Measurements from ENCODE around the gene SYT14. TPM values are rescaled to one million over a fixed set of nuclear protein-coding genes. Genes with fewer than 3 reads are reported as not detected.

SYT14 gene
- total and polyA plus RNA-seq, 2 of the 4 experiments (the other 2 are of a cell fraction): 0.14 to 1.3 TPM

GRCh38 chr1:209989525-209989924, 51.5 kb downstream of the SYT14 start:
- no peak overlapping the region for H2BK120ac ChIP-seq (ENCODE audit: low read depth, low read length)
- no peaks in the 10 kb centered on the region for H3K4me1 ChIP-seq (ENCODE audit: control insufficient read depth, insufficient read depth, low read length)
- H3K4me3 ChIP-seq (ENCODE audit: insufficient read depth, low read depth, low read length): no peak overlapping the region
- intact Hi-C loops (cut with micrococcal nuclease): loop anchor here (1.0 to 5.0 kb wide), 2 partner anchors 112 to 129 kb away; no protein-coding TSS in a partner anchor
- H3K79me1 ChIP-seq (ENCODE audit: low read depth in 1 of 2, low read length in 2 of 2): no peaks in the 10 kb centered on the region
- ChIA-PET CTCF (interaction anchor here (0.6 to 5.0 kb wide), 7 partner anchors 114 to 167 kb away, joined by 3 to 27 read pairs (median 3); no protein-coding TSS in a partner anchor), POLR2A (ENCODE audit: unreplicated experiment) (no interaction called here)
- H2AK5ac ChIP-seq (ENCODE audit: low read depth, low read length): no peak overlapping the region
- BruUV-seq (replicated peaks): no TSS peak
- H3K56ac ChIP-seq (ENCODE audit: extremely low read depth, insufficient read depth, low read length): no peak overlapping the region
- no peaks in the 10 kb centered on the region for H3K9me1 ChIP-seq (ENCODE audit: insufficient read depth, low read length)
- no peak overlapping the region for H3K4ac ChIP-seq (ENCODE audit: low read depth, low read length)
- no peak overlapping the region for H3K18ac ChIP-seq (ENCODE audit: low read depth, low read length)
- H3K23ac ChIP-seq (ENCODE audit: low read depth, low read length): no peak overlapping the region
- no peak overlapping the region for H3K27ac ChIP-seq (ENCODE audit: insufficient read depth, low read length)
- no peak overlapping the region for H2AK9ac ChIP-seq (replicated peaks; ENCODE audit: low read depth, low read length, poor library complexity)
- no peak overlapping the region for H2BK15ac ChIP-seq (ENCODE audit: low read depth, low read length)
- dilution Hi-C loops (cut with HindIII; ENCODE audit: low sequenced_read_pairs, unreplicated experiment): loop anchor here (25.0 kb wide), 1 partner anchor 177 kb away; the partner anchor contains the start of gene IRF6
- H4K5ac ChIP-seq (ENCODE audit: low read depth, low read length): no peak overlapping the region
- no peak overlapping the region for H3K9ac ChIP-seq (ENCODE audit: low read depth, low read length)
- no peaks in the 10 kb centered on the region for H3K36me3 ChIP-seq (ENCODE audit: control insufficient read depth, insufficient read depth, low read length)
- no peak overlapping the region for H4K8ac ChIP-seq (ENCODE audit: low read depth in 2 of 2, low read length in 2 of 2)
- H3K9me3 ChIP-seq (ENCODE audit: control insufficient read depth, insufficient read depth, low read length): no peaks in the 10 kb centered on the region
- no peak overlapping the region for H2BK20ac ChIP-seq (ENCODE audit: low read depth, low read length)
- H3K27me3 ChIP-seq (ENCODE audit: control insufficient read depth, insufficient read depth, low read length): no peaks in the 10 kb centered on the region
- no peak overlapping the region for H2BK5ac ChIP-seq (ENCODE audit: low read depth, low read length, poor library complexity, severe bottlenecking)
- H3K14ac ChIP-seq (replicated peaks; ENCODE audit: low read depth, low read length): no peak overlapping the region
- no peaks in the 10 kb centered on the region for H4K20me1 ChIP-seq (ENCODE audit: insufficient read depth, low read length)
- ATAC-seq (ENCODE audit: low read depth) (peak; percentile 85), DNase-seq (peak; percentile 34)
- WGBS, 2 experiments (ENCODE audit: extremely low coverage in 2 of 2, insufficient read length in 1 of 2): no CpG with 5 or more reads among the region's 3 CpGs
- in situ Hi-C loops (cut with MboI; ENCODE audit: low sequenced_read_pairs): loop anchor here (5.0 kb wide), 1 partner anchor 117 kb away; no protein-coding TSS in a partner anchor
- no peak overlapping the region for H4K91ac ChIP-seq (ENCODE audit: insufficient read depth, low read depth, low read length)
- H2AFZ ChIP-seq (replicated peaks; ENCODE audit: low read length, poor library complexity): no peak overlapping the region
- no peak overlapping the region for H3K4me2 ChIP-seq (ENCODE audit: low read depth, low read length)
- TF ChIP-seq, protein P1, sequence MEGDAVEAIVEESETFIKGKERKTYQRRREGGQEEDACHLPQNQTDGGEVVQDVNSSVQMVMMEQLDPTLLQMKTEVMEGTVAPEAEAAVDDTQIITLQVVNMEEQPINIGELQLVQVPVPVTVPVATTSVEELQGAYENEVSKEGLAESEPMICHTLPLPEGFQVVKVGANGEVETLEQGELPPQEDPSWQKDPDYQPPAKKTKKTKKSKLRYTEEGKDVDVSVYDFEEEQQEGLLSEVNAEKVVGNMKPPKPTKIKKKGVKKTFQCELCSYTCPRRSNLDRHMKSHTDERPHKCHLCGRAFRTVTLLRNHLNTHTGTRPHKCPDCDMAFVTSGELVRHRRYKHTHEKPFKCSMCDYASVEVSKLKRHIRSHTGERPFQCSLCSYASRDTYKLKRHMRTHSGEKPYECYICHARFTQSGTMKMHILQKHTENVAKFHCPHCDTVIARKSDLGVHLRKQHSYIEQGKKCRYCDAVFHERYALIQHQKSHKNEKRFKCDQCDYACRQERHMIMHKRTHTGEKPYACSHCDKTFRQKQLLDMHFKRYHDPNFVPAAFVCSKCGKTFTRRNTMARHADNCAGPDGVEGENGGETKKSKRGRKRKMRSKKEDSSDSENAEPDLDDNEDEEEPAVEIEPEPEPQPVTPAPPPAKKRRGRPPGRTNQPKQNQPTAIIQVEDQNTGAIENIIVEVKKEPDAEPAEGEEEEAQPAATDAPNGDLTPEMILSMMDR (conservative IDR thresholded peaks at IDR 0.05; ENCODE audit: low read depth, low read length): peak; percentile 53
- TF ChIP-seq RAD21 (IDR thresholded peaks at IDR 0.05; ENCODE audit: low read length) (peak; percentile 56), FOS (IDR thresholded peaks at IDR 0.05; ENCODE audit: low read depth, low read length) (no peak), SMC3 (IDR thresholded peaks at IDR 0.05; ENCODE audit: low read depth, low read length) (peak; percentile 54)
